ENCODE measurements around the gene DLG5.
A peak's percentile ranks its signal among the peaks of the same experiment; 100 is the strongest.
"Not testable (repeated sequence)": the region's sequence is repeated elsewhere in the genome, so short reads cannot be mapped to it uniquely, and the experiment has no call there.

The DLG5 gene

DNA sequence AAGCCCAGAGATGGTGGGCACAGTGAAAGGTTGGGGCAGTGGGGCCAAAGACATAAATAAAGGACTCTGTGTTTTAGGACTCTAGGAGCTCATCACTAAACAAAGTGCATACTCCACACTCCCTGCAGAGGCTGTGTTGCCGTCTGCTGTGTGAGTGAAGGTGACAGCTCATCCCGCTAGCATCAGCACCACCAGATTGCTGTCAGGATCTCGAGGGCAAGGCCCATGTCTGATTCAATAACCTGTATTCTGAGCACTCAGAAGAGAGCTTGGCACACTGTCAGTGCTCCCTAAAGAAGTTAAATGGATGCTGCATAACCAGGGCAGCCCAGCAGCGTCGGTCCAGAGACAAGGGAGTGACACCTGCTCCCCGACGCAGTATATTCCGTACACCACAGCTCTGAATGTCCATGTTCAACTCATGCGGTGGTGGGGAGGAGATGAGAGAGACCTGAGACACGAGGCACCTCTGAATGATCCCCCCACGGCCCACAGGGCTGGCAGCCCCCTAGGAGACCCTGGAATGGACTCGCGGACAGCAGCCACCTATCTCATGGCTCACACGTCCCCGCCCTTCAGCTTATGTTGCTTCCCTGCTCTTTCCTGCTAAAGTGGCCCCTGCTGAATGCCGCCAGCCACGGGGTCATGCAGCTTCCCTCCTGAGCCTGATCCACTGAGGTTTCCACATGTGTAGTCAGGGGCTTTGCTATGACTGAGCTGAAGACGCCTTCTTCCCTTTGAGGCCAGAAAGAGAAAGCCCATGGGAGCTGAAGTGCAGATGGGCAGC, 156.3 kb downstream of the DLG5 start:
- DNase-seq (ENCODE audit: insufficient read length, low spot score) = no peak
- no peak for TF ChIP-seq POLR2A (IDR thresholded peaks at IDR 0.05; ENCODE audit: low read depth, low read length)
- no peak for FAIRE-seq

DNA sequence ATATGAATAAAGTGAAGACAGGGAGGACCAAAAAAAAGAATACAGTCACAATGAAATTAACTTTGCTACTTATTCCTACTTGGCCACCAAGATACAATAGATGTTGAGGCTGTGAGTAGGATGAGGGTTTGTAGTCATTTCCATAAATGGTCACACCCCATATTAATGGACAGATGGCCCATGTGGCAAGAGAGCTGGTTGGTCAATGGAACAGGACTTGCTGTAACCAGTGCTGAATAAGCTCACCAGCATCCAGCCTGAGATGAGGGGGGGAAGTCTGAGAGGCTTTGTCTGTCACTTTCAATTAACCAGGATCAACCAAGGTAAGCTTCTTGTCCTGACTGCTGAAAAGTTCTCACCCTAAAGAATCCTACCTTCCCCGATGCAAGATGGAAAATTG, 158.5 kb downstream of the DLG5 start:
- FAIRE-seq (no peak), DNase-seq (ENCODE audit: insufficient read length, low spot score) (no peak)
- no peak for TF ChIP-seq POLR2A (IDR thresholded peaks at IDR 0.05; ENCODE audit: low read depth, low read length)

DNA sequence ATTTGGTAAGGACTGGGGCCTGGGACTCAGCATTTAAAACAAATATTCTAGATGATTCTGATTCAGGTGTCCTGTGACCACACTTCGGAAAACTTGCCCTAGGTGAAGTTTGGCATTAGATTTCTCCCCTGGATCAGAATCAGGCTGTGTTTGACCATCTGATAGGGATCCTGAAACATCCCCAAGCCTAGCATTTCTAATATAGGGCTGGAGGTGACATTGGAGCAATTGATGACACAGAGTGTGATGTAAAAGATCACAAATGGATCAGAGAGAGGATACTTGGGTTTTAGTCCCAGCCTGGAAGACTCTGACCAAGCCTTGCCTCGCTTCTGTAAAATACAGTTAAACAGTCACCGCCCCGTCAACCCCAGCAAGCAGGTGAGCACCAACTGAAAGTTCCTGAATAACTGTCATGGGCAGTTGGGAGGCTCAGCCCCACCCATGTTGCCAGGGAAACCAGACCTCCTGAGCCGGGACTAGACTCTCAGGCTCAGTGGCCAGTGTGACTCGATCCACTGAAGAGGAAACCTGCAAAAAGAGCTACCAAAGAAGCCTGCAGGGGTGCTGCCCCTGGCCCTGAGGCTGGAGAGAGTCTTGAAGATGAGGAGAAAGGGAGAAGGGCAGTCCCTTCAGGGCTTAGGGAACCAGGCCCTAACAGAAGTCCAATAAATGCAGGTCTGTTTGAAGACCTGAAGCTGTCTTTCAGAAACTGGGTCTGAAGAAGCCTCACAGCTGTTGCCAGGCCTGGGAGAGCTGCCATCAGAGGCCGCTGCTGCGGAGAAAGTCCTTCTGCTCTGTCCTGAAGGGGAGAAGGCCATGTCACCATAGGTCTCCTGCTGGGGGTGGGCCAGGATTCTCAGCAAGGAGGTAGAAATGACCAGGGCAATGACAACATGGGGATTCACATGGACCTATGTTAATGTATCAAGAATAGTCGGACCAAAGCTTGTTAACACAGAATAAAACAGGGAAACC, 162.8 kb downstream of the DLG5 start:
- no peak for TF ChIP-seq POLR2A (IDR thresholded peaks at IDR 0.05; ENCODE audit: low read depth, low read length)
- no peak for FAIRE-seq
- no peak for DNase-seq (ENCODE audit: insufficient read length, low spot score)

DNA sequence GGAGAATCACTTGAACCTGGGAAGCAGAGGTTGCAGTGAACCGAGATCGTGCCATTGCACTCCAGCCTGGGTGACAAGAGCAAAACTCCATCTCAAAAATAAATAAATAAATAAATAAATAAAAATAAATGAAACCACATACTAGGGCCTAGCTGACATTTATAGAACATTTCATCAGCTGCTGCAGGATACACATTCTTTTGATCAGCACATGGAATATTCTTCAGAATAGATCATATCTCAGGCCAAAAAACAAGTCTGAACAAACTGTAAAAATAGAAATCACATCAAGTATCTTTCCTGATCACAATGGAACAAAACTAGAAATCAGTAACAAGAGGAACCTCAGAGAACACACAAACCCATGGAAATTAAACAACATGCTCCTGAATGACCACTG, 168.1 kb downstream of the DLG5 start:
- FAIRE-seq; DNase-seq (ENCODE audit: insufficient read length, low spot score): not testable (repeated sequence)

DNA sequence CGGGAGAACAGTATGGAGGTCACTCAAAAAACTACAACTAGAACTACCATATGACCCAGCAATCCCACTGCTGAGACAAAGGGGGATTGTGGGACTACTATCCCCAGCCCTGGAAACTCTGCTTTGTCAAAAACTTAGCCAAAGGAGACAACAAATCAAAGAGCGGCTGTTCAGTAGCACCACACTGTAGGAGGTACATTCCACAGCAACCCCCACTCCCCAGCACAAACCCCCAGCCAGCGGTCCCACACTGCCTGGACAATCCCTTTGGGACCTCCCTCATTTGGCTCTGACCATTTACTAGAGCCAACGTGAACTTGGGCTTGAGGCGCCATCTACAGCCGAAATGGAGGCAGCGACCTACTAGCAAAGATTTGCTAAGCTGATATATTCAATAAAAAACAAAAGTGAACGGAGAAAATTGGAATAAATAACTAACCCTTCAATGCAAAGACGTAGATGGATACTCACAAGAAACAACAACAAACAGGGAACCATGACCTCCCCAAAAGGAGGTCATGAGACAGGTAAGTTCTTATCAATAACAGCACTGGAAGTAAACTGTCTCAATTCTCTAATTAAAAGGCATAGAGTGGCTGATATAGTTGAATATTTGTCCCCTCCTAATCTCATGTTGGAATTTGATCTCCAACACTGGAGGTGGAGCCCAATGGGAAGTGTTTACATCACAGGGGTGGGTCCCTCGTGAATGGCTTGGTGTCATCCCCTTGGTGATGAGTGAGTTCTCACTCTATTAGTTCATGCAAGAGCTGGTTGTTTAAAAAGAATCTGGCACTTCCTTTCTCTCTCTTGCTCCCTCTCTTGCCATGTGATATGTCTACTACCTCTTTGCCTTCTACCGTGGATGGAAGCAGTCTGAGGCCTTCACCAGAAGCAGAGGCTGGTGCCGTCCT, 170.0 kb downstream of the DLG5 start:
- FAIRE-seq = peak; percentile 98
- DNase-seq (ENCODE audit: insufficient read length, low spot score) = peak; percentile 53
- TF ChIP-seq POLR2A (IDR thresholded peaks at IDR 0.05; ENCODE audit: low read depth, low read length) = no peak

DNA sequence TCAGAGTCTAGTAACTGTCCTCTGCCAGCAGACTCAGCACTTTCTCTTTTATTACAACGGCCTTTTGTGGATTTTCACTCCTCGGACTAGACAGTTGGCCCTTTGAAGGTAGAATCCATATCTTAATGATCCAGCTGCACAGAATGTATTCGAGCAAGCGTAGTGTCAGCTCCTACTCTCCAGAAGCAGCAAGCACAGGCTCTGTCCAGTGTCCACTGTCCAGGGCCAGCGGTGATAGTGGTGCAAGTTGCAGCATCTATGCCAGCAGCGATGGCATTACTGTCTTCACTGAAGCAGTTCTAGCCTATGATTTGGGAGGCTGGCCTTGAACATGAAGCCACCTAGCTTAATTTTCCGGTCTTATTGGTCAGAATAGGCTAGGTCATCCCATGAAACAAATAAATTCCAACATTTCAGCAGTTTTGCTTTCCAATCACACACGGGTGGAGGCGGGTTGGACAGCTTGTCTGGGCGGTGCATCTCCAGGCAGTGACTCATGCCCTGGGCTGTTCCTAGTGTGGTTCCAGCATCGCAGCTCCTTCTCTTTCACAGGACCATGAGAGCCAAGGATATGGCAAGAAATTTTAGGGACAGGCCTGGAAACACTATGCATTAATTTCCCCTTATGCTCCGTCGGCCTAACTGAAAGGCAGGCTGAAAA, 180.4 kb downstream of the DLG5 start:
- no peak for TF ChIP-seq POLR2A (IDR thresholded peaks at IDR 0.05; ENCODE audit: low read depth, low read length)
- DNase-seq (ENCODE audit: insufficient read length, low spot score) (peak; percentile 63), FAIRE-seq (peak; percentile 96)

DNA sequence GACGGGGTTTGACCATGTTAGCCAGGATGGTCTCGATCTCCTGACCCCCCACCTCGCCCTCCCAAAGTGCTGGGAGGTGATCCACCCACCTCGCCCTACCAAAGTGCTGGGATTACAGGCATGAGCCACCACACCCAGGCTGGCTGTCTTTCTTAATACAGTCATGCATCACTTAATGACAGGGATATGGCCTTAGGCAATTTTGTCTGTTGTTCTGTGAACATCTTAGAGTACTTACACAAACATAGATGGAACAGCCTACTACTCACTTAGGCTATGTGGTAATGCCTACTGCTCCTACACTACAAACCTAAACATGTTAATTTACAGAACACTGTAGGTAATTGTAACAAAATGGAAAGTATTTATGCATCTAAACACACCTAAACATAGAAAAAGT, 182.3 kb downstream of the DLG5 start:
- FAIRE-seq = no peak
- no peak for DNase-seq (ENCODE audit: insufficient read length, low spot score)
- TF ChIP-seq POLR2A (IDR thresholded peaks at IDR 0.05; ENCODE audit: low read depth, low read length) = no peak

DNA sequence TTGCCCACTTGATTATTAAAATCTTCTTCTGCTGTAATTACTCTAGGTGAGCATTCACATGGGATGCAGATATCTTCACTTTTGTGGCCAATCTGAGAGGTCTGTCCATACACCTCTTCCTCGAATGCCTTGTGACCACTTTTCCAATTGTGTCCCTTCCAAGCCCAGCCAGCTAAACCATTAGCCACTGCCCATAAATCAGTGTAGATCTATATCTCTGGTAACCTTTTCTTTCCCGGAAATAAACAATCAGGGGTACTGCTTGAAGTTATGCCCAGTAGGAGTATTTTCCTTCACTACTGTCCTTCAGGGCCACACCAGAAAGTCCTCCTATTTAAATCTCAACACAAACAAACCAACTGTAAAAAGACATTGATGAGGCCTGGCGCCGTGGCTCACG, 184.4 kb downstream of the DLG5 start:
- no peak for TF ChIP-seq POLR2A (IDR thresholded peaks at IDR 0.05; ENCODE audit: low read depth, low read length)
- FAIRE-seq = no peak
- DNase-seq (ENCODE audit: insufficient read length, low spot score) = no peak

DNA sequence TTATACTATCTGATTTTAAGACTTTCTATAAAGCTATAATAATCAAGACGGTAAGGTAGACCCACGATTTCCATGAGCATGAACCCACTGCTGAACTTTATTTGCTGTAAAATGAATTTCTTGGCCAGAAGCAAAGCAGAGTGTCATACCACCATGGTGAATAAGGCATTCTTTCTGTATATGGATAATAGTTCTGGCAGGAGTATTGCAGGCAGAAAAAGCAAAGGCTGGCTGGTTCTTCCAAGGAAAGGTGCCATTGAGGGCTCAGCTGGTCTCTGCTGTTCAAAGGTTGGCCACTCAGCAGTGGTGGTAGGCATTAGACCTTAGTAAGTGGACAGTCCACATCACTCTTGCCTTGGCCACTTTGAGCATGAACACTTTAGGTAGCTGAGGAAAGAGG, 184.8 kb downstream of the DLG5 start:
- DNase-seq (ENCODE audit: insufficient read length, low spot score) (no peak), FAIRE-seq (no peak)
- no peak for TF ChIP-seq POLR2A (IDR thresholded peaks at IDR 0.05; ENCODE audit: low read depth, low read length)

Data from H54 (cell line).